SK-N-SH (cell line): ENCODE data around the gene AUTS2. TPM values are rescaled to one million over a fixed set of nuclear protein-coding genes. Genes with fewer than 3 reads are reported as not detected.

ENCODE experiments used
- CTCF ChIA-PET: fragments of 300-600, 350-600 bp; formaldehyde crosslinking; extraction: SDS; loops from one replicate; lab custom pipeline; 2021; lab: Yijun Ruan, JAX
- POLR2A ChIA-PET: fragments of 350-600 bp; sonication (Branson Sonifier 250); formaldehyde crosslinking; extraction: SDS; loops from one replicate; lab custom pipeline; 2020; ENCODE audit warnings: antibody characterized with exemption, inconsistent platforms; lab: Yijun Ruan, JAX
- DNase-seq: peaks from one replicate; pipeline ENCODE4 v3.0.0; 2012
- H2AFZ ChIP-seq: fragments of 200-600 bp; sonication (generic); 2 replicates; pipeline ENCODE4 v1.8.1; 2016; ENCODE audit warnings: antibody characterized with exemption, mild to moderate bottlenecking, low read depth
- H3F3A ChIP-seq: fragments of 200-600 bp; sonication (generic); replicated peaks from 2 replicates; pipeline ENCODE3; 2016; ENCODE audit warnings: antibody characterized with exemption, mild to moderate bottlenecking; ENCODE audit not compliant: insufficient read depth
- H3K27ac ChIP-seq, 2 experiments: fragments of 200-500 bp in 1 of 2; fragments of 200-600 bp in 1 of 2; sonication (Bioruptor generic) in 1 of 2; sonication (generic), shearing (Covaris generic) in 1 of 2; 2 replicates each; pipeline versions ENCODE4 v1.5.1 to v1.6.1; 2014 to 2016; ENCODE audit warnings: low read depth in 2 of 2, inconsistent platforms in 1 of 2, low read length in 1 of 2, mild to moderate bottlenecking in 1 of 2, mixed read lengths in 1 of 2
- H3K27me3 ChIP-seq: fragments of 200-600 bp; sonication (generic), shearing (Covaris generic); 2 replicates; pipeline ENCODE4 v1.6.1; 2016; ENCODE audit warnings: mixed run types; ENCODE audit not compliant: insufficient read depth
- H3K36me3 ChIP-seq, 2 experiments: fragments of 200-500 bp in 1 of 2; fragments of 200-600 bp in 1 of 2; sonication (Bioruptor generic) in 1 of 2; sonication (generic) in 1 of 2; replicated peaks in 1 of 2; 2 replicates each; pipeline versions ENCODE3 to v1.5.1; 2014 to 2016; ENCODE audit warnings: low read length in 1 of 2, mild to moderate bottlenecking in 1 of 2; ENCODE audit not compliant: insufficient read depth in 2 of 2, control insufficient read depth in 1 of 2
- H3K4me1 ChIP-seq, 2 experiments: fragments of 200-500 bp in 1 of 2; fragments of 200-600 bp in 1 of 2; sonication (Bioruptor generic) in 1 of 2; sonication (generic), shearing (Covaris generic) in 1 of 2; 2 replicates each; pipeline versions ENCODE4 v1.5.1 to v1.6.1; 2014 to 2016; ENCODE audit warnings: low read depth in 1 of 2, low read length in 1 of 2, mixed run types in 1 of 2; ENCODE audit not compliant: insufficient read depth in 2 of 2, control insufficient read depth in 1 of 2
- H3K4me2 ChIP-seq: fragments of 200-600 bp; sonication (generic), shearing (Covaris generic); 2 replicates; pipeline ENCODE4 v1.6.1; 2017; ENCODE audit warnings: mixed run types
- H3K4me3 ChIP-seq, 2 experiments: fragments of 200-500 bp in 1 of 2; fragments of 200-600 bp in 1 of 2; sonication (Bioruptor generic) in 1 of 2; sonication (generic), shearing (Covaris generic) in 1 of 2; 2 replicates each; pipeline versions ENCODE4 v1.5.1 to v1.8.1; 2014 to 2016; ENCODE audit warnings: low read depth in 2 of 2, inconsistent platforms in 1 of 2, low read length in 1 of 2, mild to moderate bottlenecking in 1 of 2, mixed read lengths in 1 of 2, moderate library complexity in 1 of 2
- H3K79me2 ChIP-seq: fragments of 200-600 bp; sonication (generic); 2 replicates; pipeline ENCODE4 v1.8.1; 2017; ENCODE audit warnings: mild to moderate bottlenecking; ENCODE audit not compliant: insufficient read depth
- H3K9ac ChIP-seq: fragments of 200-600 bp; sonication (generic); 2 replicates; pipeline ENCODE4 v1.6.1; 2017; ENCODE audit warnings: mixed run types
- H3K9me2 ChIP-seq: fragments of 200-600 bp; sonication (generic); 2 replicates; pipeline ENCODE4 v1.6.1; 2017; ENCODE audit warnings: mixed run types
- H3K9me3 ChIP-seq: fragments of 200-600 bp; sonication (generic); 2 replicates; pipeline ENCODE4 v1.6.1; 2017; ENCODE audit warnings: mixed run types, mild to moderate bottlenecking, moderate library complexity
- H4K20me1 ChIP-seq: fragments of 200-600 bp; sonication (generic); 2 replicates; pipeline ENCODE4 v1.6.1; 2017; ENCODE audit warnings: mild to moderate bottlenecking, mixed run types; ENCODE audit not compliant: insufficient read depth
- CHD2 ChIP-seq: fragments of 150-350 bp; IDR thresholded peaks from 2 replicates; pipeline ENCODE4 v1.6.1; 2018; ENCODE audit warnings: low read length; ENCODE audit not compliant: partially characterized antibody
- ELF1 ChIP-seq: IDR thresholded peaks from 2 replicates; pipeline ENCODE4 v1.4.0; 2012
- FOXM1 ChIP-seq: IDR thresholded peaks from 2 replicates; pipeline ENCODE4 v1.4.0; 2012; ENCODE audit warnings: low read depth, mild to moderate bottlenecking
- MEF2A ChIP-seq: IDR thresholded peaks from 2 replicates; pipeline ENCODE4 v1.4.0; 2012; ENCODE audit warnings: low read depth, borderline replicate concordance
- POLR2AphosphoS5 ChIP-seq: IDR thresholded peaks from 2 replicates; pipeline ENCODE4 v1.6.1; 2012; ENCODE audit warnings: low read depth, low read length
- RFX5 ChIP-seq: IDR thresholded peaks from 2 replicates; pipeline ENCODE4 v1.6.1; 2012; ENCODE audit warnings: mild to moderate bottlenecking, improper control_type of control experiment, low read length
- RXRA ChIP-seq: IDR thresholded peaks from 2 replicates; pipeline ENCODE4 v1.4.0; 2012; ENCODE audit warnings: low read depth, mild to moderate bottlenecking, borderline replicate concordance
- TAF1 ChIP-seq: IDR thresholded peaks from 2 replicates; pipeline ENCODE4 v1.6.1; 2012; ENCODE audit warnings: low read depth, mild to moderate bottlenecking, low read length, moderate library complexity, borderline replicate concordance
- TCF12 ChIP-seq: IDR thresholded peaks from 2 replicates; pipeline ENCODE4 v1.4.0; 2012
- WGBS: methylation state at CpG from one replicate; pipeline ENCODE4 v1.1.6; 2017; ENCODE audit warnings: low lambda C conversion rate; 5-methylcytosine and 5-hydroxymethylcytosine counted together
- polyA plus RNA-seq, 3 experiments: library from polyadenylated mRNA; depleted of rRNA; stranded (reverse); fragments of >200 nt; gene quantifications; 2 replicates each; pipeline ENCODE4 v1.2.3, GENCODE V29; 2012
- TF ChIP-seq, protein P1 (sequence below): IDR thresholded peaks from 2 replicates; pipeline ENCODE4; 2012
- TF ChIP-seq, protein P2 (sequence below): IDR thresholded peaks from 2 replicates; pipeline ENCODE4 v1.4.0; 2012; ENCODE audit warnings: low read depth

The AUTS2 gene
- polyA plus RNA-seq, 1 of the 3 experiments (the other 2 are of a cell fraction): 15.6 TPM

DNA sequence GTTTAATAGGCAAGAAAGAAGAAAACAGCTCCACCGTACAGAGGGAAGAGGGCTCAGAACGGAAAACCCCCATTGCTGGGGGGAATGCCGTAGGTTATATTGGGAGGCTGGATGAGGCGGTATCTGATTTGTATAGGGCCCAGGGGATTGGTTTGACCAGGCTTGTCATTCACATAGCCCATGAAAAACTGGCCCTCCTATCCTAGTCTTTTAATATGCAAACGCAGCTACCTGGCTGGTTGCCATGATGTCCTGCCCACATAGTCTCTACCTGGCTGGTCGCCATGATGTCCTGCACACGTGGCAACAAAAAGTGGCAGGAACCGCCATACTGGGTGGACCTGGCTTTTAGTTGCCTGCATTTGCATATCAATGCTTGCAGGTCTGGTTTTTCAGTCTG lies 84.7 kb downstream of the AUTS2 start (continued):
- TF ChIP-seq FOXM1: no peak
- TF ChIP-seq ELF1: no peak

DNA sequence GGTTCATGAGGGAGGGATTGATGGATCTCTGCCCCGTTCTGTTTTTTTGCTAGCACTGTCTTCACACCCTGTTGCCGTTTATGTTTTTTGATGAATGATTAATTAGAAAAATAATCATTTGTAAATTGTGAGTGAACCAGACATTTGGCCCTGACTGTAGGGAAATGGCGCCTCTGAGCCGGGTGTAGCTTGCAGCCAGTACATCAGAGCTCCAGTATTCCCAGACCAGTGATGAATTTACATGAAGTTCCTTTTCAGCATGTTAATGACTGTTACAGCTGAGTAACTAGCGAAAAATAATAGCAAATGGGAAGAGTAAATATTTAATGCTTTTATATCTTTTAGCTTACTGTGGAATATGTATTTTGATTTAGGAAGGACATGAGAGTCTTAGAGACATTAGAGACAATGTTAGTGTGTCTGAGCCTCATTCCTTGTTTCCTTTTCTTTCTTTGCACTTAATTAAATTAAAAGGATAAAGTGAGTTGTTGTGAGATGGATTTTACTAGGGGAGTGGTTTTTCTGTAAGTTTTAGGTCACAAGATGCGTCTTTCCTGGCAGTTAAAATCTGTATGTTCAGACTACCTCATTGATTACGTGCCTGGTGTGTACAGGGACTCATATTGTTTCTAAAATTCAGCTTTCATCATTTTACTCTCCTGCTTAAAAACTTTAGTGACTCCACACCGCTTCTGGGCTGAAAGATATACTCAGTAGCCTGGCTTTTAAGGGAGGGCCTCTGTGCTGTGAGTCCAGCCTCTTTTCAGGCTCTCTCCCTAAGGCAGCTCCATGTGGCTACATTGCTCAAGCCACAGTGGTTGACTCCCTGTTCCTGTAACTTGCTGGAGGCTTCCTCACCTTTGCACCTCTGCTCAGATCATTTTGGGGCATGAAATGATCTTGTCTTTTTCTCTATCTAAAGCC lies 86.4 kb downstream of the AUTS2 start:
- no peaks in the 10 kb centered on the region for H3K9me2 ChIP-seq
- TF ChIP-seq, protein P1, sequence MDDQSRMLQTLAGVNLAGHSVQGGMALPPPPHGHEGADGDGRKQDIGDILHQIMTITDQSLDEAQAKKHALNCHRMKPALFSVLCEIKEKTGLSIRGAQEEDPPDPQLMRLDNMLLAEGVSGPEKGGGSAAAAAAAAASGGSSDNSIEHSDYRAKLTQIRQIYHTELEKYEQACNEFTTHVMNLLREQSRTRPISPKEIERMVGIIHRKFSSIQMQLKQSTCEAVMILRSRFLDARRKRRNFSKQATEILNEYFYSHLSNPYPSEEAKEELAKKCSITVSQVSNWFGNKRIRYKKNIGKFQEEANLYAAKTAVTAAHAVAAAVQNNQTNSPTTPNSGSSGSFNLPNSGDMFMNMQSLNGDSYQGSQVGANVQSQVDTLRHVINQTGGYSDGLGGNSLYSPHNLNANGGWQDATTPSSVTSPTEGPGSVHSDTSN: no peak
- TF ChIP-seq MEF2A: no peak
- TF ChIP-seq ELF1: no peak
- TF ChIP-seq RXRA: no peak
- no peak for TF ChIP-seq TAF1
- TF ChIP-seq POLR2AphosphoS5: no peak
- TF ChIP-seq CHD2: no peak
- TF ChIP-seq, protein P2, sequence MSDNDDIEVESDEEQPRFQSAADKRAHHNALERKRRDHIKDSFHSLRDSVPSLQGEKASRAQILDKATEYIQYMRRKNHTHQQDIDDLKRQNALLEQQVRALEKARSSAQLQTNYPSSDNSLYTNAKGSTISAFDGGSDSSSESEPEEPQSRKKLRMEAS: no peak
- TF ChIP-seq TCF12: no peak
- H3K9ac ChIP-seq: no peak overlapping the region
- H3K79me2 ChIP-seq: peaks cover 17% of the 10 kb centered on the region
- H3K27me3 ChIP-seq: no peaks in the 10 kb centered on the region
- no peak overlapping the region for H2AFZ ChIP-seq
- no peaks in the 10 kb centered on the region for H3K9me3 ChIP-seq
- no peak overlapping the region for H3K4me2 ChIP-seq
- no peaks in the 10 kb centered on the region for H3F3A ChIP-seq
- no peak for DNase-seq
- H3K4me3 ChIP-seq: no peak overlapping the region
- peaks cover 3% of the 10 kb centered on the region; the same call in 1 of the 2 replicates for H4K20me1 ChIP-seq
- CTCF ChIA-PET: interaction anchor here (0.7 to 1.4 kb wide), 6 partner anchors 10 to 1896 kb away, joined by 3 to 4 read pairs (median 3); no protein-coding TSS in a partner anchor
- POLR2A ChIA-PET: no interaction called here
- H3K4me1 ChIP-seq: peaks cover 0 to 28% of the 10 kb centered on the region in 2 experiments; a peak in 3 of 4 replicates
- H3K36me3 ChIP-seq: no peaks in the 10 kb centered on the region
- no peak overlapping the region for H3K27ac ChIP-seq
- WGBS: 91% methylated on average over 8 of the region's 8 CpGs

DNA sequence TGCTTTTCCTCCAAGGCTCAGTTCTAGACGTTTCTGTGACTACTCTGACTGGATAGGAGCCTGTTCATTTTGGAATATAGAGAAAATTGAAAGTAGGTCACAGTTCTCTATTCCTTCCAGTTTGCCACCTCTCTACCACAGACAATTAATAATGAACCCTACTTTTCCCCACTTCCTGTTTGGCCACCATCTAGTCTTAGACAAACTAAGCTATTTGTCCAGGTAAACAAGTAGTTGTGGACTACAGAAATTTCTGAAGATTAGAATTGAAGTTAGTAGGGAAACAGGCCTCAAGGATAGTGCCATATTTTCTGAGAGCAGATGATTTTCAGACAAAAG lies 87.0 kb downstream of the AUTS2 start:
- no peaks in the 10 kb centered on the region for H3K9me2 ChIP-seq
- CTCF ChIA-PET: interaction anchor here (0.7 to 1.4 kb wide), 4 partner anchors 17 to 1896 kb away, joined by 3 to 4 read pairs (median 3); no protein-coding TSS in a partner anchor
- peaks cover 3% of the 10 kb centered on the region; the same call in 1 of the 2 replicates for H4K20me1 ChIP-seq
- TF ChIP-seq RFX5: no peak
- TF ChIP-seq RXRA: no peak
- no peaks in the 10 kb centered on the region for H3K9me3 ChIP-seq
- no peaks in the 10 kb centered on the region for H3K36me3 ChIP-seq
- no peak overlapping the region for H2AFZ ChIP-seq
- DNase-seq: no peak
- POLR2A ChIA-PET: no interaction called here
- H3K79me2 ChIP-seq: peaks cover 18% of the 10 kb centered on the region; the same call in 1 of the 2 replicates
- H3K9ac ChIP-seq: no peak overlapping the region
- peaks cover 0 to 28% of the 10 kb centered on the region in 2 experiments; a peak in 3 of 4 replicates for H3K4me1 ChIP-seq
- H3K4me2 ChIP-seq: no peak overlapping the region
- no peak overlapping the region for H3K4me3 ChIP-seq
- H3K27ac ChIP-seq: no peak overlapping the region
- no peaks in the 10 kb centered on the region for H3F3A ChIP-seq
- WGBS: 56% methylated on average over 1 of the region's 1 CpG
- H3K27me3 ChIP-seq: no peaks in the 10 kb centered on the region
